HL-60 (cell line): Measurements from ENCODE around the gene EEA1.
"Not testable (repeated sequence)": the region's sequence is repeated elsewhere in the genome, so short reads cannot be mapped to it uniquely, and the experiment has no call there.

Experiments used
- DNase-seq, 2 experiments: peaks; one replicate each; pipeline ENCODE4 v3.0.0-alpha.2; 2010 to 2020; ENCODE audit warnings: low read depth in 1 of 2, low spot score in 1 of 2
- H3K27ac ChIP-seq: fragments of 250-450 bp; sonication (Bioruptor Pico); replicated peaks from 2 replicates; pipeline ENCODE4 v1.5.1; 2020; ENCODE audit warnings: mild to moderate bottlenecking, moderate library complexity
- H3K27me3 ChIP-seq: fragments of 250-450 bp; sonication (Bioruptor Pico); 2 replicates; pipeline ENCODE4 v1.5.1; 2021; ENCODE audit warnings: mild to moderate bottlenecking, moderate library complexity; ENCODE audit not compliant: insufficient read depth, poor library complexity, severe bottlenecking
- H3K4me3 ChIP-seq: replicated peaks from 2 replicates; pipeline ENCODE4 v1.5.1; 2011; ENCODE audit warnings: mild to moderate bottlenecking, control low read depth, low read length; ENCODE audit not compliant: insufficient read depth
- GABPA ChIP-seq: IDR thresholded peaks from 2 replicates; pipeline ENCODE4 v1.6.1; 2012; ENCODE audit warnings: low read depth
- POLR2AphosphoS5 ChIP-seq: IDR thresholded peaks from 2 replicates; pipeline ENCODE4 v1.6.1; 2012; ENCODE audit warnings: low read depth
- SPI1 ChIP-seq: IDR thresholded peaks from 2 replicates; pipeline ENCODE4 v1.6.1; 2012; ENCODE audit warnings: low read depth, mild to moderate bottlenecking, borderline replicate concordance
- TF ChIP-seq, protein P1 (sequence below): IDR thresholded peaks from 2 replicates; pipeline ENCODE4 v1.6.1; 2012; ENCODE audit warnings: low read depth; ENCODE audit not compliant: insufficient replicate concordance
- TF ChIP-seq, protein P2 (sequence below): IDR thresholded peaks from one replicate; pipeline ENCODE4 v1.5.1; 2011; ENCODE audit warnings: low read length, control low read depth, inconsistent platforms; ENCODE audit not compliant: insufficient read depth

Gene EEA1

DNA sequence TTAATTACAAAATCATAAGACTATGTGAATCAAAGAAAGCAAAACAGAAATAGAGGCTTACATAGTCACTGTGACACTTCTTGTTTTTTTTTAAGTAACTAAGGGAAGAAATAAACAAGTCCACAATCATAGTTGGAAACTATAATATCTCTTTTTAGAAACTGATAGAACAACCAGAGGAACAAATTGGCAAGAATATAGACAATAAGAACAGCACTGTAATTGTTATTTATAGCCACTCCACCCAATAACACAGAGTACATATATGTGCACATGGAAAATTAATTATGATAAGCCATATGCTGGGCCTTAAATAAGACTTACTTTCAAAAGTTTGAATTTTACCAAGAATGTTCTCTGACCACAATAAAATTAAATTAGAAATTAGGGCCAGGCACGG is 125.2 kb downstream of the EEA1 start:
- no peak for DNase-seq
- Histone ChIP-seq H3K27me3 (no peaks in the 10 kb centered on the region), H3K4me3 (no peak overlapping the region), H3K27ac (no peak overlapping the region)
- TF ChIP-seq, protein P1, sequence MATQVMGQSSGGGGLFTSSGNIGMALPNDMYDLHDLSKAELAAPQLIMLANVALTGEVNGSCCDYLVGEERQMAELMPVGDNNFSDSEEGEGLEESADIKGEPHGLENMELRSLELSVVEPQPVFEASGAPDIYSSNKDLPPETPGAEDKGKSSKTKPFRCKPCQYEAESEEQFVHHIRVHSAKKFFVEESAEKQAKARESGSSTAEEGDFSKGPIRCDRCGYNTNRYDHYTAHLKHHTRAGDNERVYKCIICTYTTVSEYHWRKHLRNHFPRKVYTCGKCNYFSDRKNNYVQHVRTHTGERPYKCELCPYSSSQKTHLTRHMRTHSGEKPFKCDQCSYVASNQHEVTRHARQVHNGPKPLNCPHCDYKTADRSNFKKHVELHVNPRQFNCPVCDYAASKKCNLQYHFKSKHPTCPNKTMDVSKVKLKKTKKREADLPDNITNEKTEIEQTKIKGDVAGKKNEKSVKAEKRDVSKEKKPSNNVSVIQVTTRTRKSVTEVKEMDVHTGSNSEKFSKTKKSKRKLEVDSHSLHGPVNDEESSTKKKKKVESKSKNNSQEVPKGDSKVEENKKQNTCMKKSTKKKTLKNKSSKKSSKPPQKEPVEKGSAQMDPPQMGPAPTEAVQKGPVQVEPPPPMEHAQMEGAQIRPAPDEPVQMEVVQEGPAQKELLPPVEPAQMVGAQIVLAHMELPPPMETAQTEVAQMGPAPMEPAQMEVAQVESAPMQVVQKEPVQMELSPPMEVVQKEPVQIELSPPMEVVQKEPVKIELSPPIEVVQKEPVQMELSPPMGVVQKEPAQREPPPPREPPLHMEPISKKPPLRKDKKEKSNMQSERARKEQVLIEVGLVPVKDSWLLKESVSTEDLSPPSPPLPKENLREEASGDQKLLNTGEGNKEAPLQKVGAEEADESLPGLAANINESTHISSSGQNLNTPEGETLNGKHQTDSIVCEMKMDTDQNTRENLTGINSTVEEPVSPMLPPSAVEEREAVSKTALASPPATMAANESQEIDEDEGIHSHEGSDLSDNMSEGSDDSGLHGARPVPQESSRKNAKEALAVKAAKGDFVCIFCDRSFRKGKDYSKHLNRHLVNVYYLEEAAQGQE: no peak

DNA sequence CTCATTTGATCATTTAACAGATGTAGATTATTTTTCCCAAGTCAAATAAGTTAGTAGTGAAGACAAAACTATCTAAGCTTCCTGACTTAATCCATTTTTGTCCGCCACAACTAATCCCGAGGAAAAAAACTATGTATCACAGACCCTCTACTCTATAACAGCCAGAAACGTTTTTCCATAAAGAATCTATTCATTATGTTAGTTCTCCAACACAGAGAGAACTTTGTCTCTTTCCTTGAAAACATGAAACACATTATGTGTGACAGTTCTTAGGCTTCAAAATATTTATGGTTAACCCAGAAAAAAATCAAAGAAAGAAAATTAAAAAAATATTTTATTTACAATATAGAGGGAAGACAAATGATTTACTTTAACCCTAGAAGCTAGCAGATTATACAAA is 126.2 kb downstream of the EEA1 start:
- no peak overlapping the region for H3K27ac ChIP-seq
- no peak overlapping the region for H3K4me3 ChIP-seq
- DNase-seq: no peak
- TF ChIP-seq POLR2AphosphoS5 (no peak), GABPA (no peak), SPI1 (no peak)
- TF ChIP-seq, protein P2, sequence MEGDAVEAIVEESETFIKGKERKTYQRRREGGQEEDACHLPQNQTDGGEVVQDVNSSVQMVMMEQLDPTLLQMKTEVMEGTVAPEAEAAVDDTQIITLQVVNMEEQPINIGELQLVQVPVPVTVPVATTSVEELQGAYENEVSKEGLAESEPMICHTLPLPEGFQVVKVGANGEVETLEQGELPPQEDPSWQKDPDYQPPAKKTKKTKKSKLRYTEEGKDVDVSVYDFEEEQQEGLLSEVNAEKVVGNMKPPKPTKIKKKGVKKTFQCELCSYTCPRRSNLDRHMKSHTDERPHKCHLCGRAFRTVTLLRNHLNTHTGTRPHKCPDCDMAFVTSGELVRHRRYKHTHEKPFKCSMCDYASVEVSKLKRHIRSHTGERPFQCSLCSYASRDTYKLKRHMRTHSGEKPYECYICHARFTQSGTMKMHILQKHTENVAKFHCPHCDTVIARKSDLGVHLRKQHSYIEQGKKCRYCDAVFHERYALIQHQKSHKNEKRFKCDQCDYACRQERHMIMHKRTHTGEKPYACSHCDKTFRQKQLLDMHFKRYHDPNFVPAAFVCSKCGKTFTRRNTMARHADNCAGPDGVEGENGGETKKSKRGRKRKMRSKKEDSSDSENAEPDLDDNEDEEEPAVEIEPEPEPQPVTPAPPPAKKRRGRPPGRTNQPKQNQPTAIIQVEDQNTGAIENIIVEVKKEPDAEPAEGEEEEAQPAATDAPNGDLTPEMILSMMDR: no peak
- TF ChIP-seq, protein P1: no peak
- H3K27me3 ChIP-seq: no peaks in the 10 kb centered on the region

DNA sequence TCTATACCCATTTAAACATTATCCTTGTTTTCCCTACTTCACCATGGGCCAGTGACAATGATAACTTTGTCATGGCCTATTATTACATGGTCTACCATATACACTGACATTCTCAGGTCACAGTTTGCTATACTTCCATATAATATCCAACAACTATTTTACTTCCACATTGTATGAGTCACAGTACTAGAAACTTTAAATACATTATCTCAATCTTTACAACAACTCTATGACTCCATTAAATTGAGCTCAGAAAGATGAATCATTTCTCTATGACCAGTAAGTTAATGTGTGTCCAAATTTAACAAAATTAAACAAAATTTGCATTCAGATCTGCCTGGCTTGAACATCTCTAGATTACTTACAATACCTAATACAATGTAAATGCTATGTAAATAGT is 132.4 kb downstream of the EEA1 start:
- Histone ChIP-seq H3K27me3 (no peaks in the 10 kb centered on the region), H3K4me3 (no peak overlapping the region), H3K27ac (no peak overlapping the region)
- TF ChIP-seq, protein P2: no peak
- no peak for TF ChIP-seq GABPA
- no peak for TF ChIP-seq SPI1
- TF ChIP-seq, protein P1: no peak
- TF ChIP-seq POLR2AphosphoS5: no peak
- no peak for DNase-seq

DNA sequence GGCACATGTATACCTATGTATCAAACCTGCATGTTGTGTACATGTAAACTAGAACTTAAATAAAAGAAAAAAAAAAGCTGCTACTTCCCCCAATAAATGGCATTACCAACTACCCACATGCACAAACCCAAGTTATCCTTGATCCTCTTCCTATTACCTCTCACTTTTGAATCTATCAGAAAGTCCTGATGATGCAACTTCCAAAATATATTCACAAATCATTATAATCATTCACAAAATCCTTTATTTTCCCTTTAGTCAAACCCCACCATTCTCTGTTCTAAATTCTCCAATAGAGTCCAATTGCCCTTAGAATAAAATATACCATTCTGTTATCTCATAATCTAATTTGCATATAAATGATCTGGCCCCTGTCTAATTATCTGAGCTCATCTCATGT is 134.3 kb downstream of the EEA1 start:
- Histone ChIP-seq H3K27ac (no peak overlapping the region), H3K4me3 (no peak overlapping the region), H3K27me3 (no peaks in the 10 kb centered on the region)
- DNase-seq: no peak
- TF ChIP-seq GABPA: no peak

DNA sequence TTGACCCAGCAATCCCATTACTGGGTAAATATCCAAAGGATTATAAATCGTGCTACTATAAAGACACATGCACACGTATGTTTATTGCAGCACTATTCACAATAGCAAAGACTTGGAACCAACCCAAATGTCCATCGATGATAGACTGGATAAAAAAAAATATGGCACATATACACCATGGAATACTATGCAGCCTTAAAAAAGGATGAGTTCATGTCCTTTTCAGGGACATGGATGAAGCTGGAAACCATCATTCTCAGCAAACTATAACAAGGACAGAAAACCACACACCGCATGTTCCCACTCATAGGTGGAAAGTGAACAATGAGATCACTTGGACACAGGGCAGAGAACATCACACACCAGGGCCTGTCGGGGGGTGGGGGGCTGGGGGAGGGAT is 134.7 kb downstream of the EEA1 start:
- DNase-seq, H3K4me3 ChIP-seq, H3K27ac ChIP-seq, H3K27me3 ChIP-seq: not testable (repeated sequence)
